ENCODE measurements around the gene SELENOV.

- TF ChIP-seq POLR2A (IDR thresholded peaks at IDR 0.05; ENCODE audit: low read depth, low read length), result no peak
- no peak for TF ChIP-seq TAF1 (IDR thresholded peaks at IDR 0.05; ENCODE audit: borderline replicate concordance, low read depth, low read length)
These were observed 33.3 kb upstream of the SELENOV start for GRCh38 chr19:39481676-39482075.

Measured in GM12892 (cell line).